A673 (cell line): Measurements from ENCODE around the gene CYP2R1. TPM values are rescaled to one million over a fixed set of nuclear protein-coding genes. Genes with fewer than 3 reads are reported as not detected.

Experiments used
- BruUV-seq: library from RNA; stranded (reverse); fragments of 400-500 nt; replicated peaks from 2 replicates; lab custom pipeline; 2021; lab: Mats Ljungman, UMichigan
- CTCF ChIA-PET: fragments of 300-600 bp; sonication (Branson Sonifier 250); formaldehyde crosslinking; loops from one replicate; lab custom pipeline; 2022; ENCODE audit warnings: antibody characterized with exemption; lab: Charles Lee
- POLR2A ChIA-PET: fragments of 300-600 bp; sonication (Branson Sonifier 250); formaldehyde crosslinking; loops from one replicate; lab custom pipeline; 2022; ENCODE audit warnings: antibody characterized with exemption; ENCODE audit not compliant: low non-redundant PET; lab: Charles Lee
- DNase-seq: peaks from one replicate; pipeline ENCODE4 v3.0.0-alpha.2; 2015; ENCODE audit warnings: low spot score
- H3K27ac ChIP-seq: fragments of 200-600 bp; sonication (generic); 2 replicates; pipeline ENCODE4 v1.5.1; 2016; ENCODE audit warnings: mixed run types, low read depth, mild to moderate bottlenecking, mixed read lengths, antibody characterized with exemption, low read length; ENCODE audit not compliant: poor library complexity, severe bottlenecking
- H3K27me3 ChIP-seq: fragments of 200-600 bp; sonication (generic); replicated peaks from 2 replicates; pipeline ENCODE4 v1.6.1; 2017; ENCODE audit warnings: mixed run types, low read depth, mild to moderate bottlenecking, mixed read lengths, antibody characterized with exemption, low read length; ENCODE audit not compliant: insufficient read depth, poor library complexity
- H3K36me3 ChIP-seq: fragments of 200-600 bp; sonication (generic); 2 replicates; pipeline ENCODE4 v1.6.1; 2016; ENCODE audit warnings: mixed run types, mild to moderate bottlenecking, mixed read lengths, antibody characterized with exemption, low read length; ENCODE audit not compliant: insufficient read depth, poor library complexity, severe bottlenecking
- H3K4me1 ChIP-seq: fragments of 200-600 bp; sonication (generic); 2 replicates; pipeline ENCODE4 v1.6.1; 2017; ENCODE audit warnings: mixed run types, mild to moderate bottlenecking, mixed read lengths, antibody characterized with exemption, low read length; ENCODE audit not compliant: insufficient read depth, poor library complexity, severe bottlenecking
- H3K4me3 ChIP-seq: fragments of 200-600 bp; sonication (generic); 2 replicates; pipeline ENCODE4 v1.5.1; 2016; ENCODE audit warnings: low read depth, mixed run types, mild to moderate bottlenecking, mixed read lengths, low read length; ENCODE audit not compliant: poor library complexity, severe bottlenecking
- H3K9me3 ChIP-seq: fragments of 200-600 bp; sonication (generic); 2 replicates; pipeline ENCODE4 v1.6.1; 2016; ENCODE audit warnings: mixed run types, low read depth, mild to moderate bottlenecking, mixed read lengths, antibody characterized with exemption, low read length; ENCODE audit not compliant: poor library complexity, severe bottlenecking
- EZH2 ChIP-seq: fragments of 200-600 bp; sonication (generic); IDR thresholded peaks from 2 replicates; pipeline ENCODE4 v1.6.1; 2017; ENCODE audit warnings: borderline replicate concordance, low read depth, mild to moderate bottlenecking, mixed read lengths, antibody characterized with exemption, low read length; ENCODE audit not compliant: poor library complexity, severe bottlenecking
- intact Hi-C: fragments of 100-400 bp; cut with micrococcal nuclease; formaldehyde crosslinking; loops from one replicate; pipeline ENCODE4 v1.10.0; 2022; ENCODE audit not compliant: unreplicated experiment
- total RNA-seq: library from RNA; stranded (reverse); gene quantifications from 2 replicates; pipeline ENCODE4 v1.2.3, GENCODE V29; 2021
- TF ChIP-seq, protein P1 (sequence below): fragments of 300-800, 200-600 bp; sonication (generic); conservative IDR thresholded peaks from 2 replicates; pipeline ENCODE4 v1.5.1; 2017; ENCODE audit warnings: low read depth, mild to moderate bottlenecking, antibody characterized with exemption, low read length, moderate library complexity, mixed read lengths

The CYP2R1 gene
- total RNA-seq, 1 experiment from 2014 or later = 17.6 TPM

DNA sequence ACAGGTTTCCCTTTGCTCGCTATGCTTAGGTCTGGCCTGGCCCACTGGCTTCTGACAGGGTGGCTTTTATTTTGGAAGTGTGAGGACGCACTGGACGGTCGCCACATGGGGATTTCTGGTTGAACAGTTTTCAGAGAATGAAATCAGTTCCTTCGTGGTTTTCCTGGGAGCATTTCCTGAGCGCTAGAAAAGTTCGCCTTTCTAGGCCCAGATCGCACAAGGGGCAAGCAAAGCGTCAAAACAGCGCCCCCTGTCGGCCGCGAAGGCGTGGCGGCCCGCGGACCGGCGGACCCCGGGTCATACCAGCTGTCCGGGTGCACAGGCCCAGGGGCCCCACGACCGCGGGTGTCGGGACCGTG, 12.7 kb upstream of the CYP2R1 start:
- Histone ChIP-seq H3K27ac (peak overlapping the region; percentile 52), H3K4me1 (peaks cover 20% of the 10 kb centered on the region), H3K4me3 (peak overlapping the region; percentile 55), H3K9me3 (no peaks in the 10 kb centered on the region), H3K27me3 (no peaks in the 10 kb centered on the region), H3K36me3 (no peaks in the 10 kb centered on the region)
- intact Hi-C loops = loop anchor here (5.0 kb wide), 3 partner anchors 103 to 367 kb away; partner anchors contain the start of gene PDE3B
- peak; percentile 72 for DNase-seq
- ChIA-PET POLR2A (no interaction called here), CTCF (interaction anchor here (1.0 kb wide), 1 partner anchor 115 kb away, joined by 4 read pairs; no protein-coding TSS in a partner anchor)
- TF ChIP-seq EZH2 = no peak
- TF ChIP-seq, protein P1, sequence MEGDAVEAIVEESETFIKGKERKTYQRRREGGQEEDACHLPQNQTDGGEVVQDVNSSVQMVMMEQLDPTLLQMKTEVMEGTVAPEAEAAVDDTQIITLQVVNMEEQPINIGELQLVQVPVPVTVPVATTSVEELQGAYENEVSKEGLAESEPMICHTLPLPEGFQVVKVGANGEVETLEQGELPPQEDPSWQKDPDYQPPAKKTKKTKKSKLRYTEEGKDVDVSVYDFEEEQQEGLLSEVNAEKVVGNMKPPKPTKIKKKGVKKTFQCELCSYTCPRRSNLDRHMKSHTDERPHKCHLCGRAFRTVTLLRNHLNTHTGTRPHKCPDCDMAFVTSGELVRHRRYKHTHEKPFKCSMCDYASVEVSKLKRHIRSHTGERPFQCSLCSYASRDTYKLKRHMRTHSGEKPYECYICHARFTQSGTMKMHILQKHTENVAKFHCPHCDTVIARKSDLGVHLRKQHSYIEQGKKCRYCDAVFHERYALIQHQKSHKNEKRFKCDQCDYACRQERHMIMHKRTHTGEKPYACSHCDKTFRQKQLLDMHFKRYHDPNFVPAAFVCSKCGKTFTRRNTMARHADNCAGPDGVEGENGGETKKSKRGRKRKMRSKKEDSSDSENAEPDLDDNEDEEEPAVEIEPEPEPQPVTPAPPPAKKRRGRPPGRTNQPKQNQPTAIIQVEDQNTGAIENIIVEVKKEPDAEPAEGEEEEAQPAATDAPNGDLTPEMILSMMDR = peak; percentile 88
- BruUV-seq = no TSS peak

DNA sequence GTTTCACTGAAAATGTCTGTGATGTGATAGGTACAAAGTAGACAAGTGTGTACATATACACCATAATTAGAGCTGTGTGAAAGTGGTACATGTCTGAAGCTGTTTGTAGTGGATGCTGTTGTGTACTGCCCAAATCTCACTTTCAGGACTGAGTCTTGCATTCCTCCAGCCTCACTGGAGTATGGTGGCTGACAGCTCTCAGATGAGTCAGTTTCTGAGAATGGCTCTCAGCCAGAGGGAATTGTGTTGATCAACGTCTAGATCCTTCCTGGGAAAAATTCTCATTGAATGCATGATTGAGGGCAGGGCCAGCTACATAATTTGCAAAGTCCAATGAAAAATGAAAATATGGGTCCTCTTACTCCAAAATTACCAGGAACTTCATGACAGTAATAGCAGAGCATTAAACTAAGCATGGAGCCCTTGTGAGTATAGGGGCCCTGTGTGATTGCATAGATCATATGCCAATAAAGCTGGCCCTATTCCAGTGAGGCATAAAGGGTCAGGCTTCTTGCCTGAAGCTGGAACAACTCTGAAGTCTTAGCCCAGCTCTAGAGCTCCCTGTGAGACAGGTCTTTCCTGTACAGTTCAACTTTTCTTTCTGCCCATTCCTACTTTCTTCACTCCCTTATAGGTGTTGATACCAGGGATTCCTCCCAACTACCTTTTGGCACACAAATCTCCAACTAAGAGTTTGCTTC, 10.8 kb upstream of the CYP2R1 start:
- Histone ChIP-seq H3K27ac (no peak overlapping the region), H3K27me3 (no peaks in the 10 kb centered on the region), H3K36me3 (no peaks in the 10 kb centered on the region), H3K4me1 (peaks cover 9% of the 10 kb centered on the region), H3K9me3 (no peaks in the 10 kb centered on the region), H3K4me3 (no peak overlapping the region)
- DNase-seq = peak; percentile 25
- POLR2A ChIA-PET = interaction anchor here (0.6 kb wide), 1 partner anchor 35 kb away, joined by 8 read pairs; no protein-coding TSS in a partner anchor
- intact Hi-C loops = no loop called here
- CTCF ChIA-PET = no interaction called here
- TF ChIP-seq, protein P1 = no peak
- no peak for TF ChIP-seq EZH2
- no TSS peak for BruUV-seq

DNA sequence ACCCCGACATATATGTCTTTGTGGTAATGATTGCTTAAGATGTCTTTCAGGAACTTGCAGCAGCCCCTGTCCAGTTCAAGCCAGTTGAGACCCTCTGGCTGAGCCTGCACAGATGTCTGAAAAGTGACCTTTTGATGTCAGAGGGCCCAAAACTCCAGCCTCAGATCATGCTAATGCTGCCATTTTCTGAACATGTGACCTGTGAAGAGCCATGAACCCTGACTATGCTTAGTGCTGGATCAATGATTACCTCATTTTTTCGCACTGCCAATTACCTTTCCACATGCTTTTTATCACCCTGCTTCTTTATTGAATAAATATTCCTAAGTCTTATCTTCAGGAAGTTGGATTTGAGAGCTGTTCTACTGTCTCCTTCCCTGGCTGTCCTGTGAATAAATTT, 6.9 kb upstream of the CYP2R1 start:
- no TSS peak for BruUV-seq
- POLR2A ChIA-PET = no interaction called here

More for the DNA sequence above, 6.9 kb upstream of the CYP2R1 start:
- CTCF ChIA-PET = no interaction called here
- Histone ChIP-seq H3K4me3 (no peak overlapping the region), H3K36me3 (no peaks in the 10 kb centered on the region), H3K27ac (no peak overlapping the region), H3K27me3 (no peaks in the 10 kb centered on the region), H3K9me3 (no peaks in the 10 kb centered on the region), H3K4me1 (peaks cover 8% of the 10 kb centered on the region)
- TF ChIP-seq EZH2 = no peak
- TF ChIP-seq, protein P1 = no peak
- DNase-seq = no peak
- intact Hi-C loops = no loop called here
